Right lobe of liver (tissue), 6 donors: ENCODE data around the gene USP22. TPM values are rescaled to one million over a fixed set of nuclear protein-coding genes. Genes with fewer than 3 reads are reported as not detected.

Experiments
- ATAC-seq, 4 donors: fragments of 200-7000 bp; cut with Tn5 transposase; one replicate each; pipeline ENCODE4 v1.9.1; 2020; ENCODE audit warnings: mild to moderate bottlenecking in 4 of 4, moderate library complexity in 4 of 4
- DNase-seq, 3 donors: peaks; one replicate each; pipeline ENCODE4 v3.0.0-alpha.2; 2020
- H3K27ac ChIP-seq, 3 donors: fragments of 200-600 bp; one replicate each; pipeline ENCODE4 v1.8.0; 2022
- H3K27me3 ChIP-seq, 2 donors: fragments of 200-600 bp; one replicate each; pipeline ENCODE4 v1.8.0; 2022
- H3K36me3 ChIP-seq, 4 donors: fragments of 200-600 bp; sonication (generic) in 1 of 4; one replicate each; pipeline versions ENCODE4 v1.5.1 to v1.8.0; 2017 to 2022; ENCODE audit warnings: control low read depth in 1 of 4
- H3K4me1 ChIP-seq, 4 donors: fragments of 200-600 bp; sonication (generic) in 1 of 4; one replicate each; pipeline versions ENCODE4 v1.5.1 to v1.8.0; 2017 to 2022; ENCODE audit warnings: control low read depth in 1 of 4
- H3K4me3 ChIP-seq, 3 donors: fragments of 200-600 bp; one replicate each; pipeline ENCODE4 v1.8.0; 2022
- H3K9me3 ChIP-seq, 4 donors: fragments of 200-600 bp; sonication (generic) in 1 of 4; one replicate each; pipeline versions ENCODE4 v1.5.1 to v1.8.0; 2017 to 2022; ENCODE audit warnings: control low read depth in 1 of 4
- CTCF ChIP-seq, 4 donors: fragments of 200-600 bp in 3 of 4; fragments of 450-650 bp in 1 of 4; IDR thresholded peaks; one replicate each; pipeline versions ENCODE4 v1.5.1 to v1.8.0; 2016 to 2022; ENCODE audit warnings: antibody characterized with exemption in 4 of 4, mild to moderate bottlenecking in 2 of 4
- POLR2A ChIP-seq: fragments of 450-650 bp; IDR thresholded peaks from one replicate; pipeline ENCODE4 v1.6.1; 2017; ENCODE audit warnings: antibody characterized with exemption, mild to moderate bottlenecking
- WGBS: methylation state at CpG from one replicate; pipeline ENCODE4 v1.1.6; 2018; ENCODE audit warnings: low coverage, low lambda C conversion rate; ENCODE audit not compliant: insufficient coverage; ENCODE audit errors: missing lambda C conversion rate; 5-methylcytosine and 5-hydroxymethylcytosine counted together
- intact Hi-C, 2 donors: fragments of 100-400 bp; cut with DNase I; formaldehyde crosslinking; loops; one replicate each; pipeline versions ENCODE4 v1.11.2 to v1.14.1; 2022
- total RNA-seq, 6 experiments: library from RNA; depleted of rRNA in 2 of 6; stranded (reverse); fragments of >200 nt in 2 of 6; fragmentation: NEBNext Ultra II Directional in 3 of 6; extraction: Animal tissue kit (Norgen Biotek cat#: 25700) in 3 of 6; gene quantifications; one replicate each; pipeline versions ENCODE4 v1.1.0 to v1.2.4, GENCODE V29; 2016 to 2023
- donor health status: DM: no; HTN: yes; CAD: no.
- donor health status: DM: no; HTN: no; CAD: no.
- donor health status: DM: no; HTN: no; CAD: no.
- donor health status: DM: no; HTN: yes; CAD: no.
- donor health status: DM: no; HTN: yes; CAD: no.

USP22 gene
- total RNA-seq, 6 experiments from 2014 or later, result 69.8 to 81.2 (median 77.7) TPM

GRCh38 chr17:21027031-21027430 is 15.8 kb downstream of the USP22 start:
- ATAC-seq, result no peak
- Histone ChIP-seq H3K9me3 (no peaks in the 10 kb centered on the region), H3K27me3 (no peaks in the 10 kb centered on the region), H3K36me3 (peaks cover 5 to 51% (median 23%) of the 10 kb centered on the region in 4 donors), H3K4me3 (no peak overlapping the region), H3K4me1 (peaks cover 0 to 25% (median 8%) of the 10 kb centered on the region in 4 donors), H3K27ac (no peak overlapping the region)
- peak in 1 of 3 donors; percentile 24 for DNase-seq
- TF ChIP-seq CTCF (IDR thresholded peaks at IDR 0.05), result no peak
- 83% methylated on average over 12 of the region's 14 CpGs for WGBS
- intact Hi-C loops, result no loop called here

GRCh38 chr17:21025451-21025850 is 17.4 kb downstream of the USP22 start:
- no peak for ATAC-seq
- Histone ChIP-seq H3K9me3 (no peaks in the 10 kb centered on the region), H3K27ac (no peak overlapping the region), H3K36me3 (peaks cover 14 to 59% (median 31%) of the 10 kb centered on the region in 4 donors), H3K27me3 (no peaks in the 10 kb centered on the region), H3K4me1 (peaks cover 0 to 15% (median 6%) of the 10 kb centered on the region in 4 donors), H3K4me3 (no peak overlapping the region)
- intact Hi-C loops, result no loop called here
- DNase-seq, result peak in 1 of 3 donors; percentile 3
- TF ChIP-seq CTCF (IDR thresholded peaks at IDR 0.05), result no peak
- TF ChIP-seq POLR2A, result no peak
- 95% methylated on average over 5 of the region's 5 CpGs for WGBS

- no peaks in the 10 kb centered on the region for H3K9me3 ChIP-seq
- no peak overlapping the region for H3K4me3 ChIP-seq
- peaks cover 16 to 73% (median 40%) of the 10 kb centered on the region in 4 donors for H3K36me3 ChIP-seq
- H3K4me1 ChIP-seq, result peaks cover 0 to 4% (median 1%) of the 10 kb centered on the region in 4 donors
- peak in 1 of 3 donors; percentile 3 for DNase-seq
- 60% methylated on average over 7 of the region's 8 CpGs for WGBS
- peak in 1 of 4 donors; percentile 9 for ATAC-seq
- TF ChIP-seq POLR2A, result no peak
- TF ChIP-seq CTCF (IDR thresholded peaks at IDR 0.05), result no peak
- no peak overlapping the region for H3K27ac ChIP-seq
- intact Hi-C loops, result no loop called here
- H3K27me3 ChIP-seq, result no peaks in the 10 kb centered on the region
These were observed 18.8 kb downstream of the USP22 start for GRCh38 chr17:21024024-21024423.

GRCh38 chr17:21021208-21021803 is 21.5 kb downstream of the USP22 start:
- no peak overlapping the region for H3K4me3 ChIP-seq
- H3K36me3 ChIP-seq, result peaks cover 28 to 80% (median 53%) of the 10 kb centered on the region in 4 donors
- H3K4me1 ChIP-seq, result peaks cover 0 to 5% (median 0%) of the 10 kb centered on the region in 4 donors
- H3K27ac ChIP-seq, result no peak overlapping the region
- ATAC-seq (no peak), DNase-seq (peak in 1 of 3 donors; percentile 4)
- intact Hi-C loops, result no loop called here
- no peaks in the 10 kb centered on the region for H3K27me3 ChIP-seq
- TF ChIP-seq POLR2A, result no peak
- no peak for TF ChIP-seq CTCF (IDR thresholded peaks at IDR 0.05)
- WGBS, result 76% methylated on average over 6 of the region's 7 CpGs
- no peaks in the 10 kb centered on the region for H3K9me3 ChIP-seq
